ENCODE results near the gene KLF13. TPM values are rescaled to one million over a fixed set of nuclear protein-coding genes. Genes with fewer than 3 reads are reported as not detected.

Gene KLF13
- total RNA-seq, 1 donor from 2014 or later = 59.1 TPM

DNA sequence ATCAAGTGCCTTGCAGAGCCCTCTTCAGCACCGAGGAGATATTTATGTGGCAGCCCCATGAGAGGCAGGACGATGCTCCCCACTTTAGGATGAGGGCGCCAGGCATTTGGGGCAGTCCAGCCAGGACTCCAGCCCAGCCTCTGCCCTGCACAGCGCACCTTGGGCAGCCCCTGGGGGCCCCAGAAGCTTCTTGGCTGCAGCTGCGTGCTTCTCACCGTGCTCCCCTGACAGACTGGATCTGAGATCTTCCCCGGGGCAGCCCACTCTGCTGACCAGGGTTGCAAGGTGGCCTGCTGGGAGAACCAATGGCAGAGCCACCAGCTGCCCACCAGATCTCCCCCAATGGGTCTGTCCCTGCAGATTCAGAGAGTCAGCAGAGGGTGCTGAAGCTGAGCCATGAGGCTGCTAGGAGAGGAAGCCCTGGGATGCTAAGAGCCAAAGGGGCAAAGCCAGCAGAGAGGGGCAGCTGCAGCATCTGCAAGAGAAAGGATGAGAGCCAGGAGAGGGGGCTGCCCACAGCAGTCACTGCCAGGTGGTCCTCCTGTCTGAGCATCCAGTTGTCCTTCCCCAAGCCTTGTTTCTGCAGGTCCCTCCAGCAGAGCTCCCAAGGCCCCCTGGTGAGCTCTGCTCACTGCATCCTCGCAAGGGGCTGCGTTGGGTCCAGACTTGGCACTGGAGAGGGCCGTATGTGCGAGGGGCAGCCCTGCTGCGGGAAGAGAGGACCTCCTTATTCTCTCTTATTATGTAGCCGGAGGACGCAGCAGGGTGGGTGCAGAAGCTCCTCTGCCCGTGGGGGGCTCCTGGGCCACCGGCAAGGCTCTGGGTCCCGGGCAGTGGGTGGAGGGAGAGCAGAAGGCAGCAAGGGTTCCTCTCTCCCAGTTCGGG lies 14.7 kb upstream of the KLF13 start:
- H3K27ac Mint-ChIP-seq (ENCODE audit: unreplicated experiment) = no peak overlapping the region
- peaks cover 26% of the 10 kb centered on the region for H3K27me3 Mint-ChIP-seq (ENCODE audit: low read depth)
- TF ChIP-seq CTCF (IDR thresholded peaks at IDR 0.05) = no peak
- no peak overlapping the region for H3K4me3 Mint-ChIP-seq (ENCODE audit: unreplicated experiment)
- H3K4me1 Mint-ChIP-seq (ENCODE audit: low read depth) = no peaks in the 10 kb centered on the region
- peaks cover 4% of the 10 kb centered on the region for H3K36me3 Mint-ChIP-seq (ENCODE audit: low read depth)
- peaks cover 13% of the 10 kb centered on the region for H3K9me3 Mint-ChIP-seq (ENCODE audit: low read depth)
- no peak for DNase-seq (ENCODE audit: low spot score)

GRCh38 chr15:31313223-31313622 lies 13.4 kb upstream of the KLF13 start:
- no peak for DNase-seq (ENCODE audit: low spot score)
- H3K27me3 Mint-ChIP-seq (ENCODE audit: low read depth) = peaks cover 19% of the 10 kb centered on the region
- H3K27ac Mint-ChIP-seq (ENCODE audit: unreplicated experiment) = no peak overlapping the region
- no peaks in the 10 kb centered on the region for H3K4me1 Mint-ChIP-seq (ENCODE audit: low read depth)
- no peak for TF ChIP-seq CTCF (IDR thresholded peaks at IDR 0.05)
- H3K9me3 Mint-ChIP-seq (ENCODE audit: low read depth) = peaks cover 13% of the 10 kb centered on the region
- no peak overlapping the region for H3K4me3 Mint-ChIP-seq (ENCODE audit: unreplicated experiment)
- no peaks in the 10 kb centered on the region for H3K36me3 Mint-ChIP-seq (ENCODE audit: low read depth)

DNA sequence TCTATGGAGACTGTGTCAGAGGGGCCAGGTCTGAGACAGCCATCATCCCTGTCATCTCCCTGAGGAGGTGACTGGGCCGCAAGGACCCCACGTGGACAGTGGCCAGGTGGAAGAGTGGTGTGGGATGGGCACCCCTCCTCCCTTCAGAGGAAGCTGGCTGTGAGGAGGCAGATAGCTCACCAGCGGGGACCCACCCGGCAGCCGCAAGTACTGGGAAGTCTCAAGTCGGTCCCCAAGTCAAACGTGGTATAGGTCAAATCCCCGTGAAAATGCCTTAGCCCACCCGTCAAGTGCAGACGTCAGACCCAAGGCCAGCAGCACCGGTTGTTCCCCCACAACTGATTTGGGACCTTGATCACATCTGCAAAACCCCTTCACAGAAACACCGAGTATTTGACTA lies 12.3 kb upstream of the KLF13 start:
- Mint-ChIP-seq H3K4me1 (ENCODE audit: low read depth) (no peaks in the 10 kb centered on the region), H3K4me3 (ENCODE audit: unreplicated experiment) (no peak overlapping the region)

DNA sequence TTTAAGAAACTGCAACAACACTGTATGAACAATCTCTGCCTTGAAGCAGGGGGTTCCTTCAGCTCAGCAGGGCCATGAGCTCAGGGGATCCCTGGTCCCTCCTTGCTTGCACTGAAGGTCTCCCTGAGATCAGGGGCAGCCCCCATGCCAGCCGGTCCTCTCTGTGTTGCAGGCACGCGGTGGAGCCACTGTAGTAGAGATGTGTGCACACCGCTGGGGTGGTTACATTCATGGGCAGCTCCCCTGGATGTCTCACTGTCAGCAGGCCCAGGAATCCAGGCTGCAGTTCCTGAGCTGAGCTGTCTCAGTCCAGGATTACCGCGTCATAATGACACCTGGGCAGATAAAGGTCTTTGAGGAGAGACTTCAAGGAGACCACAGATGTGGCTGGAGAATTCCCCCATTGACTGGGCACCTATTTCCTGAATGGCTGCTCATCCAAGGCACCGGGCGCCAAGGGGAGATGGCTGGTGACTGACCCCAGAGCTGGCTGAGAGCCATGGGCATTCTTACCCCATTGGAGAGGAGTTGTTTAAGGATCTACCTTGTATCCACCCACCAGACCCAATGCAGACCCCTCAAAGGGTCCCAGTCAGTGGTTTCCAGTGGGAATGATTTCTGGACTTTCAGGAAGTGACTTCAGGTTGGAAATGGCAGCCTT lies 10.4 kb upstream of the KLF13 start:
- no peak for TF ChIP-seq CTCF (IDR thresholded peaks at IDR 0.05)
- Mint-ChIP-seq H3K27ac (ENCODE audit: unreplicated experiment) (no peak overlapping the region), H3K9me3 (ENCODE audit: low read depth) (peaks cover 15% of the 10 kb centered on the region), H3K27me3 (ENCODE audit: low read depth) (peaks cover 10% of the 10 kb centered on the region), H3K36me3 (ENCODE audit: low read depth) (no peaks in the 10 kb centered on the region), H3K4me1 (ENCODE audit: low read depth) (no peaks in the 10 kb centered on the region), H3K4me3 (ENCODE audit: unreplicated experiment) (no peak overlapping the region)
- no peak for DNase-seq (ENCODE audit: low spot score)

More for the DNA sequence above, 12.3 kb upstream of the KLF13 start:
- no peak for TF ChIP-seq CTCF (IDR thresholded peaks at IDR 0.05)
- no peaks in the 10 kb centered on the region for H3K36me3 Mint-ChIP-seq (ENCODE audit: low read depth)
- H3K27ac Mint-ChIP-seq (ENCODE audit: unreplicated experiment) = no peak overlapping the region
- no peak for DNase-seq (ENCODE audit: low spot score)
- peaks cover 18% of the 10 kb centered on the region for H3K27me3 Mint-ChIP-seq (ENCODE audit: low read depth)
- H3K9me3 Mint-ChIP-seq (ENCODE audit: low read depth) = peaks cover 13% of the 10 kb centered on the region

DNA sequence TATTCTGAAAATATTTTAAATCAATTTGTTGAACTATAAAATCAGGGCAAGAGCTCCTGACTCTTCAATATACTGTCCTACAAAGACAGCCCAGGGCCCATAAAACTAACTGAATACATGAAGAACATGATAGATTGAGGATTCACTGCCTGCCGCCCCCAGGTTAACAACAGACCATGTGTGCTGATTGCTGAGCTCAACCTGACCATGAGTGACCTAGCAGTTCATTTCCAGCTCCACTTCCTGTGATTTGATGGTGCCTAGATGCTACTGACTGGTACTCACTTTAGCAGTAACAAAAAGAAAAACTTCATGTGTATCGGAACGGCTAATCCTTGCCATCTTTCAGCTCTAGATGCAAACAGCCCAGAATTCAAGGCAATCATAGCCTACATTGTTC lies 9.6 kb upstream of the KLF13 start:
- TF ChIP-seq CTCF (IDR thresholded peaks at IDR 0.05) = no peak
- no peak overlapping the region for H3K4me3 Mint-ChIP-seq (ENCODE audit: unreplicated experiment)
- DNase-seq (ENCODE audit: low spot score) = no peak
- peaks cover 1% of the 10 kb centered on the region for H3K36me3 Mint-ChIP-seq (ENCODE audit: low read depth)
- peaks cover 8% of the 10 kb centered on the region for H3K27me3 Mint-ChIP-seq (ENCODE audit: low read depth)
- peaks cover 20% of the 10 kb centered on the region for H3K9me3 Mint-ChIP-seq (ENCODE audit: low read depth)
- no peaks in the 10 kb centered on the region for H3K4me1 Mint-ChIP-seq (ENCODE audit: low read depth)
- H3K27ac Mint-ChIP-seq (ENCODE audit: unreplicated experiment) = no peak overlapping the region
